Measurements from ENCODE around the gene MOGAT2.
"Not testable (repeated sequence)": the region's sequence is repeated elsewhere in the genome, so short reads cannot be mapped to it uniquely, and the experiment has no call there.

Gene MOGAT2

DNA sequence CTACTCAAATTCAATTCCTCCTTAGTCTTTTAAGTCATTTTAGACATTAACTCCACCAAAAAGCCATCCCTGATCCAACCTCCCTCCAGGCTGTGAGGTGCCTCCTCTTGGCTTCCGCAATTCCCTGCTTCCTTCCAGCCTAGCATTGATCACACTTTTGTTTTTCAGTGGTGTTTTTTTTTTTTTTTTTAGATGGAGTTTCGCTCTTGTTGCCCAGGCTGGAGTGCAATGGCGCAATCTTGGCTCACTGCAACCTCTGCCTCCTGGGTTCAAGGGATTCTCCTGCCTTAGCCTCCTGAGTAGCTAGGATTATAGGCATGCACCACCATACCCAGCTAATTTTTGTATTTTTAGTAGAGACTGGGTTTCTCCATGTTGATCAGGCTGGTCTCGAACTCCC is 25.5 kb downstream of the MOGAT2 start:
- not testable (repeated sequence) for H3K36me3 ChIP-seq (ENCODE audit: insufficient read depth, low read length); H3K9me3 ChIP-seq (replicated peaks; ENCODE audit: low read length); H3K4me1 ChIP-seq (ENCODE audit: control insufficient read depth, insufficient read depth, low read length); H3K9ac ChIP-seq (ENCODE audit: low read depth, low read length); H3K4me2 ChIP-seq (ENCODE audit: low read length); H3K4me3 ChIP-seq (ENCODE audit: low read length)
- peaks cover 60% of the 10 kb centered on the region for H3K27me3 ChIP-seq (ENCODE audit: control insufficient read depth, insufficient read depth, low read length)

GRCh38 chr11:75743711-75744563 is 26.3 kb downstream of the MOGAT2 start:
- Histone ChIP-seq H3K27me3 (ENCODE audit: control insufficient read depth, insufficient read depth, low read length) (peaks cover 60% of the 10 kb centered on the region), H3K4me3 (ENCODE audit: low read length) (no peak overlapping the region), H3K4me2 (ENCODE audit: low read length) (no peak overlapping the region), H3K4me1 (ENCODE audit: control insufficient read depth, insufficient read depth, low read length) (no peaks in the 10 kb centered on the region), H3K9ac (ENCODE audit: low read depth, low read length) (no peak overlapping the region), H3K36me3 (ENCODE audit: insufficient read depth, low read length) (no peaks in the 10 kb centered on the region), H3K9me3 (replicated peaks; ENCODE audit: low read length) (no peaks in the 10 kb centered on the region)

DNA sequence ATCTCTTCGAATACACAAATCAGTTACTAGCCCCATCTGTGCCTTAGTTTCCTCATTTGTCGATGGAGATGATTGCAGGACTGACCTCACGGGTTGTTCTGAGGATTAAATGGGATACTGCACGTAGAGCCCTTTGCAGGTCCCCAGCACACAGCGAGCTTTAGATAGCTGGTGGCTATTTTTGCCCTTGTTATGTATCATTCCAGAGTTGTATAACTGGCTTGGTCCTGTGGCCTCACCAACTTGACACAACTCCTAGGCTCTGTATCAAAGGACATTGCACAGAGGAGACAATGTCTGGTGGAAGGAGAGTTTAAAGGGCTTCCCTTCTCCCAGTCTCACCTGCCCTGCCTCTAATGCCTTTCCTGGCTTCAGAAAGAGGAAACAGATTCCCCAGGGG is 28.2 kb downstream of the MOGAT2 start:
- Histone ChIP-seq H3K4me3 (ENCODE audit: low read length) (no peak overlapping the region), H3K9me3 (replicated peaks; ENCODE audit: low read length) (no peaks in the 10 kb centered on the region), H3K36me3 (ENCODE audit: insufficient read depth, low read length) (no peaks in the 10 kb centered on the region), H3K27me3 (ENCODE audit: control insufficient read depth, insufficient read depth, low read length) (peaks cover 51% of the 10 kb centered on the region), H3K4me2 (ENCODE audit: low read length) (no peak overlapping the region), H3K9ac (ENCODE audit: low read depth, low read length) (no peak overlapping the region), H3K4me1 (ENCODE audit: control insufficient read depth, insufficient read depth, low read length) (no peaks in the 10 kb centered on the region)

DNA sequence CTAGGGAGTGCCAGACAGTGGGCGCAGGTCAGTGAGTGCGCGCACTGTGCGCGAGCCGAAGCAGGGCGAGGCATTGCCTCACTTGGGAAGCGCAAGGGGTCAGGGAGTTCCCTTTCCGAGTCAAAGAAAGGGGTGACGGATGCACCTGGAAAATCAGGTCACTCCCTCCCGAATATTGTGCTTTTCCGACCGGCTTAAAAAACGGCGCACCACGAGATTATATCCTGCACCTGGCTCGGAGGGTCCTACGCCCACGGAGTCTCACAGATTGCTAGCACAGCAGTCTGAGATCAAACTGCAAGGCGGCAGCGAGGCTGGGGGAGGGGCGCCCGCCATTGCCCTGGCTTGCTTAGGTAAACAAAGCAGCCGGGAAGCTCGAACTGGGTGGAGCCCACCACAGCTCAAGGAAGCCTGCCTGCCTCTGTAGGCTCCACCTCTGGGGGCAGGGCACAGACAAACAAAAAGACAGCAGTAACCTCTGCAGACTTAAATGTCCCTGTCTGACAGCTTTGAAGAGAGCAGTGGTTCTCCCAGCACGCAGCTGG is 31.2 kb downstream of the MOGAT2 start:
- not testable (repeated sequence) for H3K4me2 ChIP-seq (ENCODE audit: low read length); H3K9me3 ChIP-seq (replicated peaks; ENCODE audit: low read length); H3K9ac ChIP-seq (ENCODE audit: low read depth, low read length); H3K4me1 ChIP-seq (ENCODE audit: control insufficient read depth, insufficient read depth, low read length); H3K4me3 ChIP-seq (ENCODE audit: low read length); H3K36me3 ChIP-seq (ENCODE audit: insufficient read depth, low read length)
- H3K27me3 ChIP-seq (ENCODE audit: control insufficient read depth, insufficient read depth, low read length) = peaks cover 33% of the 10 kb centered on the region

DNA sequence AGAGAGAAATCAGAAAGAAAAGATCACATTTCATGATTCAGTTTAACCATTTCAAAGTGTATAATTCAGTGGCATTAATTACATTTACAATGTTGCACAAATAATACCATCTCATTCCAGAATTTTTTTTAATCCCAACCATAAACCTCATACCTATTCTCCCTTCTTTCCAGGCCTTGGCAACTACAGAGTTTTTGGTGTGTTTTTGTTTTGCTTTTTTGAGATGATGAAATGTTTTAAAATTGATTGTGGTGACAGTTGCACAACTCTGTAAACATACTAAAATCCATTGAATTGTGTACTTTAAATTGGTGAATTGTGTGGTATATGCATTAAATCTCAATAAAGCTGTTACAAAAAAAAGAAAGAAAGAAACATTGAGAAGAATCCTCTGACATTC is 37.3 kb downstream of the MOGAT2 start:
- not testable (repeated sequence) for H3K4me3 ChIP-seq (ENCODE audit: low read length); H3K4me1 ChIP-seq (ENCODE audit: control insufficient read depth, insufficient read depth, low read length); H3K9ac ChIP-seq (ENCODE audit: low read depth, low read length); H3K36me3 ChIP-seq (ENCODE audit: insufficient read depth, low read length); H3K4me2 ChIP-seq (ENCODE audit: low read length); H3K9me3 ChIP-seq (replicated peaks; ENCODE audit: low read length)
- H3K27me3 ChIP-seq (ENCODE audit: control insufficient read depth, insufficient read depth, low read length) = peaks cover 30% of the 10 kb centered on the region

GRCh38 chr11:75757651-75758050 is 40.0 kb downstream of the MOGAT2 start:
- H3K9ac ChIP-seq (ENCODE audit: low read depth, low read length) = no peak overlapping the region
- no peaks in the 10 kb centered on the region for H3K36me3 ChIP-seq (ENCODE audit: insufficient read depth, low read length)
- no peaks in the 10 kb centered on the region for H3K4me1 ChIP-seq (ENCODE audit: control insufficient read depth, insufficient read depth, low read length)
- H3K9me3 ChIP-seq (replicated peaks; ENCODE audit: low read length) = no peaks in the 10 kb centered on the region
- H3K4me2 ChIP-seq (ENCODE audit: low read length) = no peak overlapping the region
- peaks cover 43% of the 10 kb centered on the region for H3K27me3 ChIP-seq (ENCODE audit: control insufficient read depth, insufficient read depth, low read length)
- H3K4me3 ChIP-seq (ENCODE audit: low read length) = no peak overlapping the region

- Histone ChIP-seq H3K4me3 (ENCODE audit: low read length) (no peak overlapping the region), H3K27me3 (ENCODE audit: control insufficient read depth, insufficient read depth, low read length) (peaks cover 49% of the 10 kb centered on the region), H3K4me1 (ENCODE audit: control insufficient read depth, insufficient read depth, low read length) (no peaks in the 10 kb centered on the region), H3K36me3 (ENCODE audit: insufficient read depth, low read length) (no peaks in the 10 kb centered on the region), H3K4me2 (ENCODE audit: low read length) (no peak overlapping the region), H3K9ac (ENCODE audit: low read depth, low read length) (no peak overlapping the region), H3K9me3 (replicated peaks; ENCODE audit: low read length) (no peaks in the 10 kb centered on the region)
These were observed 42.2 kb downstream of the MOGAT2 start for GRCh38 chr11:75759832-75760231.

GRCh38 chr11:75760243-75760642 is 42.6 kb downstream of the MOGAT2 start:
- no peaks in the 10 kb centered on the region for H3K9me3 ChIP-seq (replicated peaks; ENCODE audit: low read length)
- H3K9ac ChIP-seq (ENCODE audit: low read depth, low read length) = no peak overlapping the region
- peaks cover 51% of the 10 kb centered on the region for H3K27me3 ChIP-seq (ENCODE audit: control insufficient read depth, insufficient read depth, low read length)
- no peak overlapping the region for H3K4me2 ChIP-seq (ENCODE audit: low read length)
- H3K4me3 ChIP-seq (ENCODE audit: low read length) = no peak overlapping the region
- no peaks in the 10 kb centered on the region for H3K36me3 ChIP-seq (ENCODE audit: insufficient read depth, low read length)
- no peaks in the 10 kb centered on the region for H3K4me1 ChIP-seq (ENCODE audit: control insufficient read depth, insufficient read depth, low read length)

DNA sequence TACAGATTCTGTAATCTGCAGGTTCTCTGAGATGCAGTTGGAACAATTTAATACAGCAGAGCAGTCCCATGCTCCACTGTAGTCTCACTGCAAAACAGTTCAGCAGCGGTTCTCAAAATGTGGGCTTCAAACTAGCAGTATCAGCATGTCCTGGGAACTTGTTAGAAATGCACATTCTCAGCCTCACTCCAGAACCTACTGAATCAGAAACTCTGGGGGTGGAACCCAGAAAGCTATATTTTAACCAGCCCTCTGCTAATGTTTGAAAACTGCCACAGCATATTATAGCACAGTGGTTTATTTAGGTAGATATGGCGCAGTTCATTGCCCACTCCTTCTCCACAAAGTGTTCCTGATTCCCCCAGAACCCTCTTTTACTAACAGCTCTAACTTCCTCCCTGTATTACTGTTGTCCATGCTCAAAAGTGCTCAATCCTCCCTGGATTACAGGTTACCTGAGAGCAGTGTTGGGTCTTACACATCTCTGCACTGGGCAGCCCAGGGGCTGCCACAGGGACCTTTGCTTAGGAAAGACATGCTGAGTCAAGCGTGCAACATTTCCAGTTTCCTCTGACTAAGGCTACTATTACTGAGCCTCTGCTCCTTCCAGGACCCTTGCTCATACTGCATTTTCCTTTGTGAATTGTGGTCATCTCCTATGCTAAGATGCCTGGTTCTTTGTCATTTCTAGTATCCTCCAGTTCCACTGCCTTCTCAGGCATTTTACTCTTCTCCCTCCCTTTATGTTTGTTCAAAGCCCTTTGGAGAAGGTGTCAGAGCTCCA is 43.3 kb downstream of the MOGAT2 start:
- Histone ChIP-seq H3K27me3 (ENCODE audit: control insufficient read depth, insufficient read depth, low read length) (peaks cover 50% of the 10 kb centered on the region), H3K4me2 (ENCODE audit: low read length) (no peak overlapping the region), H3K4me3 (ENCODE audit: low read length) (no peak overlapping the region), H3K4me1 (ENCODE audit: control insufficient read depth, insufficient read depth, low read length) (no peaks in the 10 kb centered on the region), H3K36me3 (ENCODE audit: insufficient read depth, low read length) (no peaks in the 10 kb centered on the region), H3K9ac (ENCODE audit: low read depth, low read length) (no peak overlapping the region), H3K9me3 (replicated peaks; ENCODE audit: low read length) (no peaks in the 10 kb centered on the region)

DNA sequence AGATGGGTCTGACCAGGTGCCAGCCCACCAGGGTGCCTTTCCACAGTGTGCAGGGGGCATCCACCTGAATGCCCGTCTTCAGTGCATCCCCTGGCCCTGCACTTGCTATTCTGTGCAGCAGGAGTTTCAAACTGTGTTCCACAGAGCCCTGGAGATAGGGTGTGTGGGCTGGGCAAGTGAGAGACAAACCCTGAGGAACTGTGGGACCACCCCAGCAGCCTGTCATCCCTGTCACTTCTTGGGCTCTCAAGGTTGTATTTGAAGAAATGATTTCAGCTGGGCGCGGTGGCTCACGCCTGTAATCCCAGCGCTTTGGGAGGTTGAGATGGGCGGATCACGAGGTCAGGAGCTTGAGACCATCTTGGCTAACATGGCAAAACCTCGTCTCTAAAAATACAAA is 44.5 kb downstream of the MOGAT2 start:
- Histone ChIP-seq H3K9ac (ENCODE audit: low read depth, low read length) (no peak overlapping the region), H3K36me3 (ENCODE audit: insufficient read depth, low read length) (no peaks in the 10 kb centered on the region), H3K4me3 (ENCODE audit: low read length) (no peak overlapping the region), H3K4me1 (ENCODE audit: control insufficient read depth, insufficient read depth, low read length) (no peaks in the 10 kb centered on the region), H3K4me2 (ENCODE audit: low read length) (no peak overlapping the region), H3K9me3 (replicated peaks; ENCODE audit: low read length) (no peaks in the 10 kb centered on the region), H3K27me3 (ENCODE audit: control insufficient read depth, insufficient read depth, low read length) (peaks cover 55% of the 10 kb centered on the region)

DNA sequence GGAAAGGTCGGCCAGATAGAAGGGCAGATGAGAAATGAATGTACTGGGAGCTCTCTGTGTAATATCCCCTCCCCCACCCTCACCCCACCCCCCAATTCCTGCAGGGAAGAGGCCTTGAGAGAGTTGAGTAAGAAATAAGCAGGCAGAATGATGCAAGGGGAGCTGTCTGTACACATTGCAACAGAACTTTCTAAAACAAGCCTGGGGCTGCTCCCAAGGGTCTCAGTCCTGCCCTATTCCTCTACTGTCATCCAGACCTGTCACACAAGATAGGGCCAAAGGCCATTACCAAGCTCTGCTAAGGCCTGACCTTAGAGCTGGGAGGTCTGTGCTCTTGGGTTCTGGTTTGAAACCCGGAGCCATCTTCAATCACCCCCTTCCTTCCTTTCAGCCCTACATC is 45.2 kb downstream of the MOGAT2 start:
- Histone ChIP-seq H3K27me3 (ENCODE audit: control insufficient read depth, insufficient read depth, low read length) (peaks cover 56% of the 10 kb centered on the region), H3K9me3 (replicated peaks; ENCODE audit: low read length) (no peaks in the 10 kb centered on the region), H3K4me3 (ENCODE audit: low read length) (no peak overlapping the region), H3K4me1 (ENCODE audit: control insufficient read depth, insufficient read depth, low read length) (peaks cover under 1% of the 10 kb centered on the region), H3K36me3 (ENCODE audit: insufficient read depth, low read length) (no peaks in the 10 kb centered on the region), H3K4me2 (ENCODE audit: low read length) (no peak overlapping the region), H3K9ac (ENCODE audit: low read depth, low read length) (no peak overlapping the region)

All from skeletal muscle satellite cell (primary cell).